ENCODE data around the gene CACHD1. TPM values are rescaled to one million over a fixed set of nuclear protein-coding genes. Genes with fewer than 3 reads are reported as not detected.

Gene CACHD1
- total and polyA plus RNA-seq, 9 of the 15 experiments (the other 6 are each of a cell fraction or from before 2014, with no cell fraction given): 0.07 TPM; not detected in 8

- TF ChIP-seq XRCC3 (IDR thresholded peaks at IDR 0.05) (no peak), TSHZ1 (CRISPR knock-in tag; IDR thresholded peaks at IDR 0.05) (no peak), REST (IDR thresholded peaks at IDR 0.05; ENCODE audit: borderline replicate concordance) (no peak), REST (CRISPR knock-in tag; IDR thresholded peaks at IDR 0.05; ENCODE audit: low read depth) (no peak), YY1 (IDR thresholded peaks at IDR 0.05; ENCODE audit: borderline replicate concordance in 1 of 3, control insufficient read depth in 1 of 3, extremely low read depth in 1 of 3, insufficient read depth in 3 of 3, insufficient read length in 1 of 3, insufficient replicate concordance in 2 of 3, low read depth in 1 of 3, low read length in 2 of 3) (no peak), HOXB6 (CRISPR knock-in tag; IDR thresholded peaks at IDR 0.05; ENCODE audit: borderline replicate concordance) (no peak), EWSR1 (IDR thresholded peaks at IDR 0.05; ENCODE audit: borderline replicate concordance, low read depth, partially characterized antibody) (no peak), NFE2 (IDR thresholded peaks at IDR 0.05; ENCODE audit: low read depth) (no peak), SMC3 (conservative IDR thresholded peaks at IDR 0.05; ENCODE audit: insufficient read depth, low read depth, low read length) (no peak)
Observed at GRCh38 chr1:64651841-64652240, 181.9 kb downstream of the CACHD1 start (continued).

Data from K562 (cell line).